ENCODE data around the gene KHNYN.

- TF ChIP-seq CTCF (IDR thresholded peaks at IDR 0.05) = no peak
- no peak for TF ChIP-seq POLR2A (IDR thresholded peaks at IDR 0.05)
Measured at GRCh38 chr14:24458736-24459135, 29.0 kb downstream of the KHNYN start.
